Measurements from ENCODE around the gene SENP2.
A peak's percentile ranks its signal among the peaks of the same experiment; 100 is the strongest.
"Not testable (repeated sequence)": the region's sequence is repeated elsewhere in the genome, so short reads cannot be mapped to it uniquely, and the experiment has no call there.

The SENP2 gene

GRCh38 chr3:185656321-185656840 is 70.3 kb downstream of the SENP2 start:
- ChIA-PET CTCF (interaction anchor here (0.8 to 2.5 kb wide), 4 partner anchors 13 to 113 kb away, joined by 3 to 7 read pairs (median 3); no protein-coding TSS in a partner anchor), POLR2A (no interaction called here)
- no peak for TF ChIP-seq CTCF (IDR thresholded peaks at IDR 0.05; ENCODE audit: control extremely low read depth, extremely low read depth, low read depth, missing control alignments)
- no peak for DNase-seq (ENCODE audit: extremely low spot score)

- ChIA-PET CTCF (interaction anchor here (1.5 to 4.1 kb wide), 3 partner anchors 26 to 122 kb away, joined by 3 to 60 read pairs (median 7); no protein-coding TSS in a partner anchor), POLR2A (no interaction called here)
- TF ChIP-seq CTCF (IDR thresholded peaks at IDR 0.05; ENCODE audit: control extremely low read depth, extremely low read depth, low read depth, missing control alignments) = no peak
- no peak for DNase-seq (ENCODE audit: extremely low spot score)
Observed at GRCh38 chr3:185657211-185657610, 71.1 kb downstream of the SENP2 start.

GRCh38 chr3:185657691-185658503 is 71.8 kb downstream of the SENP2 start:
- ChIA-PET POLR2A (no interaction called here), CTCF (interaction anchor here (1.5 to 8.4 kb wide), 10 partner anchors 11 to 958 kb away, joined by 3 to 189 read pairs (median 24); no protein-coding TSS in a partner anchor)
- TF ChIP-seq CTCF (IDR thresholded peaks at IDR 0.05; ENCODE audit: control extremely low read depth, extremely low read depth, low read depth, missing control alignments) = no peak

GRCh38 chr3:185658504-185658912 is 72.4 kb downstream of the SENP2 start:
- DNase-seq (ENCODE audit: extremely low spot score) = no peak
- no peak for TF ChIP-seq CTCF (IDR thresholded peaks at IDR 0.05; ENCODE audit: control extremely low read depth, extremely low read depth, low read depth, missing control alignments)
- ChIA-PET POLR2A (no interaction called here), CTCF (interaction anchor here (0.8 to 8.4 kb wide), 12 partner anchors 10 to 957 kb away, joined by 3 to 189 read pairs (median 16); no protein-coding TSS in a partner anchor)

More at GRCh38 chr3:185657691-185658503, 71.8 kb downstream of the SENP2 start:
- no peak for DNase-seq (ENCODE audit: extremely low spot score)

- DNase-seq (ENCODE audit: extremely low spot score) = no peak
- TF ChIP-seq CTCF (IDR thresholded peaks at IDR 0.05; ENCODE audit: control extremely low read depth, extremely low read depth, low read depth, missing control alignments) = no peak
- ChIA-PET CTCF (interaction anchor here (0.8 to 8.4 kb wide), 14 partner anchors 10 to 957 kb away, joined by 3 to 189 read pairs (median 18); no protein-coding TSS in a partner anchor), POLR2A (no interaction called here)
Observed at GRCh38 chr3:185658943-185659342, 72.8 kb downstream of the SENP2 start.

- DNase-seq (ENCODE audit: extremely low spot score) = peak; percentile 82
- ChIA-PET POLR2A (no interaction called here), CTCF (interaction anchor here (0.6 to 8.4 kb wide), 78 partner anchors 9 to 1161 kb away, joined by 3 to 189 read pairs (median 4); partner anchors contain the start of genes AHSG and SENP2)
- TF ChIP-seq CTCF (IDR thresholded peaks at IDR 0.05; ENCODE audit: control extremely low read depth, extremely low read depth, low read depth, missing control alignments) = peak; percentile 98
Observed at GRCh38 chr3:185659942-185660921, 74.1 kb downstream of the SENP2 start.

- POLR2A ChIA-PET = not testable (repeated sequence)
- CTCF ChIA-PET = interaction anchor here (0.8 to 8.4 kb wide), 28 partner anchors 11 to 1100 kb away, joined by 3 to 189 read pairs (median 8); no protein-coding TSS in a partner anchor
Observed at GRCh38 chr3:185661296-185661695, 75.2 kb downstream of the SENP2 start.

More at GRCh38 chr3:185661296-185661695, 75.2 kb downstream of the SENP2 start:
- not testable (repeated sequence) for DNase-seq (ENCODE audit: extremely low spot score)

Measured in GM10248 (cell line).